ENCODE results near the gene SETD5. TPM values are rescaled to one million over a fixed set of nuclear protein-coding genes. Genes with fewer than 3 reads are reported as not detected.

SETD5 gene
- total and polyA plus RNA-seq, 2 of the 4 experiments (the other 2 are of a cell fraction), result 42.7 to 62.9 TPM

DNA sequence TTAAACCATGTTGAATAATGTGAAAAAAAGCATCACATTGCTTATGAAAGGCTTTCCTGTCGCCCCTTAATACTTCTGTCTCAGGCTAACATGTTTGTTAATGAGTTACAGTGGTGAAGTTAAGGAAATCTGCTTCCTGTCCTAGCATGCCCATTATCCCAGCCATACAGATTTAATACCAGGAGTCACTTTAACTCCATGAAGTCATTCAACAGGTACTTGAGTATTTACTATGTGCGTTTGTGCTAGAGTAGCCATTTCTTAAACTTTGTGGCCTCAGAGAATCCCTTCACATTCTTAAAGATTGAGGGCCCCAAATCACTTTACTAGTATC is 10.1 kb upstream of the SETD5 start:
- H3K9me1 ChIP-seq (ENCODE audit: insufficient read depth, low read length), result peaks cover 4% of the 10 kb centered on the region; the same call in 1 of the 2 replicates
- WGBS, 2 experiments (ENCODE audit: extremely low coverage in 2 of 2, insufficient read length in 1 of 2), result no CpG with 5 or more reads among the region's 2 CpGs
- peaks cover 22 to 65% of the 10 kb centered on the region in 2 experiments for H3K79me1 ChIP-seq (ENCODE audit: low read depth in 1 of 2, low read length in 2 of 2)
- DNase-seq (no peak), ATAC-seq (ENCODE audit: low read depth) (no peak)
- no peaks in the 10 kb centered on the region for H3K27me3 ChIP-seq (ENCODE audit: control insufficient read depth, insufficient read depth, low read length)
- H2AK5ac ChIP-seq (ENCODE audit: low read depth, low read length), result no peak overlapping the region
- intact Hi-C loops (cut with micrococcal nuclease), result no loop called here
- peaks cover 53% of the 10 kb centered on the region for H3K36me3 ChIP-seq (ENCODE audit: control insufficient read depth, insufficient read depth, low read length)
- H2BK120ac ChIP-seq (ENCODE audit: low read depth, low read length), result no peak overlapping the region
- no peak overlapping the region for H2AK9ac ChIP-seq (replicated peaks; ENCODE audit: low read depth, low read length, poor library complexity)
- TF ChIP-seq NFE2L2 (IDR thresholded peaks at IDR 0.05; ENCODE audit: low read depth, low read length) (no peak), BHLHE40 (IDR thresholded peaks at IDR 0.05; ENCODE audit: low read depth, low read length) (no peak), CHD1 (IDR thresholded peaks at IDR 0.05; ENCODE audit: low read depth, low read length) (no peak), SMC3 (IDR thresholded peaks at IDR 0.05; ENCODE audit: low read depth, low read length) (no peak), CEBPB (IDR thresholded peaks at IDR 0.05; ENCODE audit: low read depth, low read length) (no peak), RAD21 (IDR thresholded peaks at IDR 0.05; ENCODE audit: low read length) (no peak), MXI1 (IDR thresholded peaks at IDR 0.05; ENCODE audit: borderline replicate concordance, low read depth, low read length) (no peak), RCOR1 (IDR thresholded peaks at IDR 0.05; ENCODE audit: insufficient replicate concordance, low read length) (no peak), MAZ (IDR thresholded peaks at IDR 0.05; ENCODE audit: borderline replicate concordance, low read depth, low read length) (no peak), POLR2A (IDR thresholded peaks at IDR 0.05; ENCODE audit: low read depth, low read length) (no peak), FOS (IDR thresholded peaks at IDR 0.05; ENCODE audit: low read depth, low read length) (no peak), MAFK (IDR thresholded peaks at IDR 0.05; ENCODE audit: low read depth, low read length) (no peak)
- TF ChIP-seq, protein P1, sequence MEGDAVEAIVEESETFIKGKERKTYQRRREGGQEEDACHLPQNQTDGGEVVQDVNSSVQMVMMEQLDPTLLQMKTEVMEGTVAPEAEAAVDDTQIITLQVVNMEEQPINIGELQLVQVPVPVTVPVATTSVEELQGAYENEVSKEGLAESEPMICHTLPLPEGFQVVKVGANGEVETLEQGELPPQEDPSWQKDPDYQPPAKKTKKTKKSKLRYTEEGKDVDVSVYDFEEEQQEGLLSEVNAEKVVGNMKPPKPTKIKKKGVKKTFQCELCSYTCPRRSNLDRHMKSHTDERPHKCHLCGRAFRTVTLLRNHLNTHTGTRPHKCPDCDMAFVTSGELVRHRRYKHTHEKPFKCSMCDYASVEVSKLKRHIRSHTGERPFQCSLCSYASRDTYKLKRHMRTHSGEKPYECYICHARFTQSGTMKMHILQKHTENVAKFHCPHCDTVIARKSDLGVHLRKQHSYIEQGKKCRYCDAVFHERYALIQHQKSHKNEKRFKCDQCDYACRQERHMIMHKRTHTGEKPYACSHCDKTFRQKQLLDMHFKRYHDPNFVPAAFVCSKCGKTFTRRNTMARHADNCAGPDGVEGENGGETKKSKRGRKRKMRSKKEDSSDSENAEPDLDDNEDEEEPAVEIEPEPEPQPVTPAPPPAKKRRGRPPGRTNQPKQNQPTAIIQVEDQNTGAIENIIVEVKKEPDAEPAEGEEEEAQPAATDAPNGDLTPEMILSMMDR (conservative IDR thresholded peaks at IDR 0.05; ENCODE audit: low read depth, low read length), result no peak
- TF ChIP-seq, protein P2, sequence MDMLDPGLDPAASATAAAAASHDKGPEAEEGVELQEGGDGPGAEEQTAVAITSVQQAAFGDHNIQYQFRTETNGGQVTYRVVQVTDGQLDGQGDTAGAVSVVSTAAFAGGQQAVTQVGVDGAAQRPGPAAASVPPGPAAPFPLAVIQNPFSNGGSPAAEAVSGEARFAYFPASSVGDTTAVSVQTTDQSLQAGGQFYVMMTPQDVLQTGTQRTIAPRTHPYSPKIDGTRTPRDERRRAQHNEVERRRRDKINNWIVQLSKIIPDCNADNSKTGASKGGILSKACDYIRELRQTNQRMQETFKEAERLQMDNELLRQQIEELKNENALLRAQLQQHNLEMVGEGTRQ (IDR thresholded peaks at IDR 0.05; ENCODE audit: low read depth, low read length), result no peak
- TF ChIP-seq, protein P3, sequence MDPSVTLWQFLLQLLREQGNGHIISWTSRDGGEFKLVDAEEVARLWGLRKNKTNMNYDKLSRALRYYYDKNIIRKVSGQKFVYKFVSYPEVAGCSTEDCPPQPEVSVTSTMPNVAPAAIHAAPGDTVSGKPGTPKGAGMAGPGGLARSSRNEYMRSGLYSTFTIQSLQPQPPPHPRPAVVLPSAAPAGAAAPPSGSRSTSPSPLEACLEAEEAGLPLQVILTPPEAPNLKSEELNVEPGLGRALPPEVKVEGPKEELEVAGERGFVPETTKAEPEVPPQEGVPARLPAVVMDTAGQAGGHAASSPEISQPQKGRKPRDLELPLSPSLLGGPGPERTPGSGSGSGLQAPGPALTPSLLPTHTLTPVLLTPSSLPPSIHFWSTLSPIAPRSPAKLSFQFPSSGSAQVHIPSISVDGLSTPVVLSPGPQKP (IDR thresholded peaks at IDR 0.05; ENCODE audit: borderline replicate concordance, low read depth, low read length), result no peak
- no peak overlapping the region for H3K4me2 ChIP-seq (ENCODE audit: low read depth, low read length)
- no peak overlapping the region for H4K8ac ChIP-seq (ENCODE audit: low read depth in 2 of 2, low read length in 2 of 2)
- no peak overlapping the region for H3K4ac ChIP-seq (ENCODE audit: low read depth, low read length)
- H3K27ac ChIP-seq (ENCODE audit: insufficient read depth, low read length), result no peak overlapping the region
- H3K18ac ChIP-seq (ENCODE audit: low read depth, low read length), result no peak overlapping the region
- H2BK20ac ChIP-seq (ENCODE audit: low read depth, low read length), result no peak overlapping the region
- no peak overlapping the region for H2AFZ ChIP-seq (replicated peaks; ENCODE audit: low read length, poor library complexity)
- ChIA-PET CTCF (interaction anchor here (1.0 kb wide), 1 partner anchor 34 kb away, joined by 3 read pairs; no protein-coding TSS in a partner anchor), POLR2A (ENCODE audit: unreplicated experiment) (no interaction called here)
- H4K5ac ChIP-seq (ENCODE audit: low read depth, low read length), result no peak overlapping the region
- H3K9ac ChIP-seq (ENCODE audit: low read depth, low read length), result no peak overlapping the region
- peaks cover 6% of the 10 kb centered on the region for H3K4me1 ChIP-seq (ENCODE audit: control insufficient read depth, insufficient read depth, low read length)
- peak overlapping the region; percentile 7; the same call in 1 of the 2 replicates for H3K23ac ChIP-seq (ENCODE audit: low read depth, low read length)
- H3K56ac ChIP-seq (ENCODE audit: extremely low read depth, insufficient read depth, low read length), result no peak overlapping the region
- BruUV-seq (replicated peaks), result no TSS peak
- H3K14ac ChIP-seq (replicated peaks; ENCODE audit: low read depth, low read length), result no peak overlapping the region
- H2BK5ac ChIP-seq (ENCODE audit: low read depth, low read length, poor library complexity, severe bottlenecking), result peak overlapping the region; percentile 11
- in situ Hi-C loops (cut with MboI; ENCODE audit: low sequenced_read_pairs), result no loop called here
- dilution Hi-C loops (cut with HindIII; ENCODE audit: low sequenced_read_pairs, unreplicated experiment), result no loop called here
- H3K9me3 ChIP-seq (ENCODE audit: control insufficient read depth, insufficient read depth, low read length), result no peaks in the 10 kb centered on the region
- H2BK15ac ChIP-seq (ENCODE audit: low read depth, low read length), result no peak overlapping the region
- peaks cover 59% of the 10 kb centered on the region for H4K20me1 ChIP-seq (ENCODE audit: insufficient read depth, low read length)
- H4K91ac ChIP-seq (ENCODE audit: insufficient read depth, low read depth, low read length), result no peak overlapping the region
- H3K4me3 ChIP-seq (ENCODE audit: insufficient read depth, low read depth, low read length), result no peak overlapping the region

Data from IMR-90 (cell line).